Gastrocnemius medialis (tissue), 4 donors: ENCODE results near the gene PTGDS.

ENCODE experiments used
- CTCF ChIP-seq, 5 experiments: fragments of 450-650 bp in 3 of 5; fragments of 200-600 bp in 2 of 5; sonication (generic) in 2 of 5; IDR thresholded peaks in 4 of 5; conservative IDR thresholded peaks in 1 of 5; 1 replicate in 4 of 5; 2 replicates in 1 of 5; pipeline ENCODE4 v1.5.1; 2016 to 2019; ENCODE audit warnings: antibody characterized with exemption in 5 of 5, mild to moderate bottlenecking in 3 of 5, moderate library complexity in 3 of 5
- POLR2A ChIP-seq, 2 donors: fragments of 450-650 bp; IDR thresholded peaks; one replicate each; pipeline ENCODE4 v1.6.1; 2017; ENCODE audit warnings: antibody characterized with exemption in 2 of 2, mild to moderate bottlenecking in 2 of 2, moderate library complexity in 2 of 2

- TF ChIP-seq POLR2A (IDR thresholded peaks at IDR 0.05) (peak in 1 of 2 donors; percentile 26), CTCF (IDR thresholded peaks at IDR 0.05 in 4 of 5, conservative IDR thresholded peaks at IDR 0.05 in 1 of 5) (no peak)
Observed at GRCh38 chr9:137027369-137028262, 50.3 kb downstream of the PTGDS start, which contains the start of gene ABCA2.
